GM12801 (cell line): ENCODE results near the gene PCDH12.

ENCODE experiments used
- CTCF ChIP-seq: IDR thresholded peaks from one replicate; pipeline ENCODE4 v1.5.1; 2011; ENCODE audit warnings: control low read depth; ENCODE audit not compliant: insufficient read length; ENCODE audit errors: extremely low read depth

Gene PCDH12

GRCh38 chr5:141958113-141958512, at the start of gene PCDH12:
Gene PCDH12 (minus strand): TSS chr5:141958202. CDS start chr5:141957851, 351 bp downstream.
- TF ChIP-seq CTCF: no peak

DNA sequence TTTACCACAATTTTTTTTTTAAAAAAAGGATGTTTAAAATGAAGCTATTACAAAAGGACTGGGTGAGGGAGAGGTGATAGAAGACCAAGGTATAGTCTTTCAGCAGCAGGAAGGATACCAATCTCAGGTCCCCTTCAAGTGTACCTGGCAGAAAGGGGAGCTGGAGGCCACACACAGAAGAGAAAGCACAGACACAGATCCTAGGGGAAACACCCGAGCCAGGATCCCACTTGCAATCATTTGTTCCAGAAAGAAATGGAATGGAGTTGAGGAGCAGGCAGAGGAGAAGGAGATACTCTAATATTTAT, 49.2 kb upstream of the PCDH12 start:
- TF ChIP-seq CTCF: no peak

GRCh38 chr5:142006363-142007236, 48.6 kb upstream of the PCDH12 start:
- TF ChIP-seq CTCF: no peak

- no peak for TF ChIP-seq CTCF
Measured at GRCh38 chr5:142003266-142003800, 45.3 kb upstream of the PCDH12 start.

GRCh38 chr5:142000704-142001484, 42.9 kb upstream of the PCDH12 start:
- TF ChIP-seq CTCF: no peak

DNA sequence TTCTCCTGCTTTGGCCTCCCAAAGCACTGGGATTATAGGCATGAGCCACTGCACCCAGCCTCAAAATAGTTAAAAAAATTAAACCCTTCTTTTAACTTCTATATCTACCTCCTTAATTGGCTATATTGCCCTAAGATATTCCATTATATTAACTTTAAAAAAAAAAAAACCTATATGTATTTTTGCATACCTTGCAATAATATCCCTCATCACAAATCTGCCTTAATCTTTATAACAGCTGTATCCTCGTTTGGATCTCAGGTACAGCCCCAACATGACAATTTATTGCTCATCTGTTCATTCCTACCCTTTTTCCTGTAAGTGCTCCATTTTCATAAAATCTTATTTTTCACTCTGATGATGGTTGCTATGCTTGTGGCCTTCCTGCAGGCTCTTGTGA, 42.2 kb upstream of the PCDH12 start:
- TF ChIP-seq CTCF: no peak

DNA sequence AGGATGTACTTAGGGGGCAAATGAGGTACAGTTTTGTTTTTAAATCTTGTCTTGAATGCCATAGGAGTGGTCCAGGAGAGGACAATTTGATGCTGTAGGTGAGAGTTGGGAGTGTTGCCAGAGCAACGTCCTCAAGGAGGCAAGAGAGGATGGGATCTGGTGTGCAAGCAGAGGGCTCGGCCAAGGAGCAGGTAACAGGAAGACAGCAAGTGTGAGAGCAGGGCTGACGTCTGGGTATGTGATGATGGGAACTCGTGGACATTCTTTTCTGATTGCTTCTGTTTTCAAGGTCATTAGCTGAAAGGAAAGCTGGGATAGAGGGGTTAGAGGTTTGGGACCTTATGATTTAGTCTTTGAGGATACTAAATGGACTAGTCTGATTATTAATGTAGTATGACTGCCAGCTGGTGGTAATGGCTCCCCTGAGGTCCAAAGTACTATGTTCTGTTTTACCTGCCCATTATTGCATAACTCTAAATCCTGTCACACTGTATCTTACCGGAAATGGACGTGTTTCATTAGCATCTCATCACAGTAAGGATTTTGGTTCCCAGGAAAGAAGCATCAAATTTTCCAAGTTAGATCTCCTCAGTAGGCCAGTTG, 39.5 kb upstream of the PCDH12 start:
- no peak for TF ChIP-seq CTCF
